A549 (cell line): ENCODE data around the gene EYA2.

Source experiments
- ESRRA ChIP-seq: fragments of 150-350 bp; IDR thresholded peaks from 2 replicates; pipeline ENCODE4 v1.6.1; 2014; ENCODE audit warnings: mild to moderate bottlenecking, low read length, borderline replicate concordance
- RCOR1 ChIP-seq: fragments of 150-350 bp; IDR thresholded peaks from 2 replicates; pipeline ENCODE4 v1.6.1; 2014; ENCODE audit warnings: antibody characterized with exemption, low read length, low read depth
- TF ChIP-seq, protein P1 (sequence below): IDR thresholded peaks from 2 replicates; pipeline ENCODE4 v1.6.1; 2012

DNA sequence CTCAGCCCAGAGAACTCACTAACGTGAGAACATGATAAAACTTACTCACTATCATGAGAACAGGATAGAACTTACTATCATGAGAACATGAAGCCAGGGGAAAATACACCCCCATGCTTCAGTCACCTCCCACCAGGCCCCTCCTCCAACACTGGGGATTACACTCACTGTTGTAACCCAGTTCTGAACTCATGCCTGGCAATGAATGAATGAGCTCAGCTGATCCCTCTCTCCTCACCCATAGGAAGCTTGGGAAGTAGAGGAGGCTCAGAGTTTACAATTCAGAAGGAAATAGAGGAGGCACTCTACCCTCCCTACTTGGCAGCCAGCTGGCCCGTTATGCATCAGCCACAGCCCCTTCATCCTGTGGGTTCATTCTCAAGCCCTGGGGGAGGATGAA, 102.5 kb downstream of the EYA2 start:
- TF ChIP-seq, protein P1, sequence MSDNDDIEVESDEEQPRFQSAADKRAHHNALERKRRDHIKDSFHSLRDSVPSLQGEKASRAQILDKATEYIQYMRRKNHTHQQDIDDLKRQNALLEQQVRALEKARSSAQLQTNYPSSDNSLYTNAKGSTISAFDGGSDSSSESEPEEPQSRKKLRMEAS, result no peak
- no peak for TF ChIP-seq ESRRA
- no peak for TF ChIP-seq RCOR1
